GM20000 (cell line): ENCODE data around the gene TUBGCP2.
"Not testable (repeated sequence)": the region's sequence is repeated elsewhere in the genome, so short reads cannot be mapped to it uniquely, and the experiment has no call there.

Experiments used
- DNase-seq: peaks from one replicate; pipeline ENCODE4 v3.0.0; 2012; ENCODE audit warnings: low spot score
- CTCF ChIP-seq: IDR thresholded peaks from 2 replicates; pipeline ENCODE4 v1.5.1; 2012; ENCODE audit warnings: mild to moderate bottlenecking, control low read depth; ENCODE audit errors: extremely low read depth, missing control alignments

The TUBGCP2 gene

GRCh38 chr10:133239990-133240389, 68.7 kb downstream of the TUBGCP2 start:
- no peak for DNase-seq
- no peak for TF ChIP-seq CTCF

- no peak for DNase-seq
- TF ChIP-seq CTCF, result no peak
Observed at GRCh38 chr10:133238466-133238804, 70.2 kb downstream of the TUBGCP2 start.

- no peak for TF ChIP-seq CTCF
- no peak for DNase-seq
Observed at GRCh38 chr10:133237588-133238465, 70.8 kb downstream of the TUBGCP2 start, which contains the start of gene VENTX. Gene VENTX, plus strand, starts transcription at chr10:133237855. Its CDS starts 60 bp downstream, at chr10:133237915.

- DNase-seq, result no peak
- no peak for TF ChIP-seq CTCF
Observed at GRCh38 chr10:133237241-133237587, 71.5 kb downstream of the TUBGCP2 start.

GRCh38 chr10:133236401-133237240, 72.1 kb downstream of the TUBGCP2 start:
- TF ChIP-seq CTCF, result no peak
- no peak for DNase-seq

GRCh38 chr10:133235932-133236331, 72.7 kb downstream of the TUBGCP2 start:
- no peak for DNase-seq
- no peak for TF ChIP-seq CTCF

- TF ChIP-seq CTCF, result no peak
- no peak for DNase-seq
Observed at GRCh38 chr10:133235265-133235855, 73.3 kb downstream of the TUBGCP2 start.

- not testable (repeated sequence) for DNase-seq
Observed at GRCh38 chr10:133234796-133235195, 73.9 kb downstream of the TUBGCP2 start.
